ENCODE measurements around the gene CEMIP. TPM values are rescaled to one million over a fixed set of nuclear protein-coding genes. Genes with fewer than 3 reads are reported as not detected.

Gene CEMIP
- total and polyA plus RNA-seq, 2 of the 4 experiments (the other 2 are of a cell fraction) = 63.8 to 78.0 TPM

GRCh38 chr15:80749589-80749988 lies 29.6 kb upstream of the CEMIP start (continued):
- no peak for TF ChIP-seq FOS (IDR thresholded peaks at IDR 0.05; ENCODE audit: low read depth, low read length)

DNA sequence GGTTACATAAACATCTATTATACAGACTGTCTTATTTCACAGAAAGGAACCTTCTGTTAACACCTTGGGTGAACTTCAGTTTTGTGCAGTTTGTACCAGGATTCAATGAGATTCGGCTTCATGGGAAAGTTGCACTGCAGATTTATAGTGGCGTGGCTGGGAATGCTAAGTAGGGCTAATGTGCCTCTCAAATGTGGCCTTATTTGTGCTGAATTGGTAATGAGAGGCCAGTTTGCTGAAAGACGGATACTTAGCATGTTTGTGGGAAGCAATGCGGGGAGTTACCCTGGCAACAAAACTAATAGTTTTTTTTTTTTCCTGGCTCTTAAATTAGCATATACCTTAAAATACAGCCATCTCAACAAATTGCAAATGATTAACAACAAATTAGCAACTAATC lies 28.6 kb upstream of the CEMIP start:
- Histone ChIP-seq H3K27me3 (ENCODE audit: control insufficient read depth, insufficient read depth, low read length) (no peaks in the 10 kb centered on the region), H3K4me3 (ENCODE audit: insufficient read depth, low read depth, low read length) (no peak overlapping the region), H2AK9ac (replicated peaks; ENCODE audit: low read depth, low read length, poor library complexity) (no peak overlapping the region), H3K27ac (ENCODE audit: insufficient read depth, low read length) (no peak overlapping the region), H4K8ac (ENCODE audit: low read depth in 2 of 2, low read length in 2 of 2) (no peak overlapping the region), H3K4ac (ENCODE audit: low read depth, low read length) (no peak overlapping the region), H2AK5ac (ENCODE audit: low read depth, low read length) (no peak overlapping the region), H3K14ac (replicated peaks; ENCODE audit: low read depth, low read length) (no peak overlapping the region), H3K9ac (ENCODE audit: low read depth, low read length) (no peak overlapping the region), H3K23ac (ENCODE audit: low read depth, low read length) (no peak overlapping the region), H3K4me2 (ENCODE audit: low read depth, low read length) (no peak overlapping the region), H3K36me3 (ENCODE audit: control insufficient read depth, insufficient read depth, low read length) (peaks cover 28% of the 10 kb centered on the region), H3K9me3 (ENCODE audit: control insufficient read depth, insufficient read depth, low read length) (no peaks in the 10 kb centered on the region), H3K79me1 (ENCODE audit: low read depth in 1 of 2, low read length in 2 of 2) (peaks cover 55 to 59% of the 10 kb centered on the region in 2 experiments), H2BK20ac (ENCODE audit: low read depth, low read length) (no peak overlapping the region), H3K56ac (ENCODE audit: extremely low read depth, insufficient read depth, low read length) (no peak overlapping the region), H3K18ac (ENCODE audit: low read depth, low read length) (no peak overlapping the region), H2BK120ac (ENCODE audit: low read depth, low read length) (no peak overlapping the region), H2BK15ac (ENCODE audit: low read depth, low read length) (no peak overlapping the region), H3K4me1 (ENCODE audit: control insufficient read depth, insufficient read depth, low read length) (peaks cover 3% of the 10 kb centered on the region; the same call in 1 of the 2 replicates), H4K91ac (ENCODE audit: insufficient read depth, low read depth, low read length) (no peak overlapping the region), H2AFZ (replicated peaks; ENCODE audit: low read length, poor library complexity) (no peak overlapping the region), H4K5ac (ENCODE audit: low read depth, low read length) (no peak overlapping the region), H4K20me1 (ENCODE audit: insufficient read depth, low read length) (peaks cover 26% of the 10 kb centered on the region), H2BK5ac (ENCODE audit: low read depth, low read length, poor library complexity, severe bottlenecking) (no peak overlapping the region), H3K9me1 (ENCODE audit: insufficient read depth, low read length) (peaks cover 15% of the 10 kb centered on the region)
- DNase-seq (no peak), ATAC-seq (ENCODE audit: low read depth) (no peak)
- in situ Hi-C loops (cut with MboI; ENCODE audit: low sequenced_read_pairs) (no loop called here), intact Hi-C loops (cut with micrococcal nuclease) (no loop called here), dilution Hi-C loops (cut with HindIII; ENCODE audit: low sequenced_read_pairs, unreplicated experiment) (no loop called here)
- CTCF ChIA-PET = no interaction called here
- 100% methylated on average over 2 of the region's 4 CpGs; no CpG with 5 or more reads in 1 of the 2 experiments for WGBS, 2 experiments (ENCODE audit: extremely low coverage in 2 of 2, insufficient read length in 1 of 2)
- POLR2A ChIA-PET (ENCODE audit: unreplicated experiment) = no interaction called here
- BruUV-seq (replicated peaks) = no TSS peak
- TF ChIP-seq RCOR1 (IDR thresholded peaks at IDR 0.05; ENCODE audit: insufficient replicate concordance, low read length) = no peak
- TF ChIP-seq POLR2A (IDR thresholded peaks at IDR 0.05; ENCODE audit: low read depth, low read length) = no peak
- no peak for TF ChIP-seq MAZ (IDR thresholded peaks at IDR 0.05; ENCODE audit: borderline replicate concordance, low read depth, low read length)
- TF ChIP-seq FOS (IDR thresholded peaks at IDR 0.05; ENCODE audit: low read depth, low read length) = no peak
- no peak for TF ChIP-seq CHD1 (IDR thresholded peaks at IDR 0.05; ENCODE audit: low read depth, low read length)
- no peak for TF ChIP-seq SMC3 (IDR thresholded peaks at IDR 0.05; ENCODE audit: low read depth, low read length)
- no peak for TF ChIP-seq NFE2L2 (IDR thresholded peaks at IDR 0.05; ENCODE audit: low read depth, low read length)
- TF ChIP-seq, protein P1, sequence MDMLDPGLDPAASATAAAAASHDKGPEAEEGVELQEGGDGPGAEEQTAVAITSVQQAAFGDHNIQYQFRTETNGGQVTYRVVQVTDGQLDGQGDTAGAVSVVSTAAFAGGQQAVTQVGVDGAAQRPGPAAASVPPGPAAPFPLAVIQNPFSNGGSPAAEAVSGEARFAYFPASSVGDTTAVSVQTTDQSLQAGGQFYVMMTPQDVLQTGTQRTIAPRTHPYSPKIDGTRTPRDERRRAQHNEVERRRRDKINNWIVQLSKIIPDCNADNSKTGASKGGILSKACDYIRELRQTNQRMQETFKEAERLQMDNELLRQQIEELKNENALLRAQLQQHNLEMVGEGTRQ (IDR thresholded peaks at IDR 0.05; ENCODE audit: low read depth, low read length) = no peak
- TF ChIP-seq CTCF (conservative IDR thresholded peaks at IDR 0.05; ENCODE audit: low read depth, low read length) = no peak
- TF ChIP-seq CEBPB (IDR thresholded peaks at IDR 0.05; ENCODE audit: low read depth, low read length) = no peak
- no peak for TF ChIP-seq MXI1 (IDR thresholded peaks at IDR 0.05; ENCODE audit: borderline replicate concordance, low read depth, low read length)
- no peak for TF ChIP-seq RAD21 (IDR thresholded peaks at IDR 0.05; ENCODE audit: low read length)
- no peak for TF ChIP-seq ELK1 (IDR thresholded peaks at IDR 0.05; ENCODE audit: borderline replicate concordance, low read depth, low read length)
- TF ChIP-seq RFX5 (IDR thresholded peaks at IDR 0.05; ENCODE audit: low read depth, low read length) = no peak
- TF ChIP-seq BHLHE40 (IDR thresholded peaks at IDR 0.05; ENCODE audit: low read depth, low read length) = no peak

Measured in IMR-90 (cell line).